Measurements from ENCODE around the gene TGFB2.

GRCh38 chr1:218384581-218384993 is 39.5 kb downstream of the TGFB2 start:
- TF ChIP-seq EZH2phosphoT487 (IDR thresholded peaks at IDR 0.05; ENCODE audit: insufficient read depth, low read depth) (no peak), EZH2 (IDR thresholded peaks at IDR 0.05; ENCODE audit: insufficient read depth, poor library complexity, severe bottlenecking) (no peak)

Measured in GM23248 (cell line).